WTC11 (cell line): Measurements from ENCODE around the gene PCDHGA1. TPM values are rescaled to one million over a fixed set of nuclear protein-coding genes. Genes with fewer than 3 reads are reported as not detected.
"Not testable (repeated sequence)": the region's sequence is repeated elsewhere in the genome, so short reads cannot be mapped to it uniquely, and the experiment has no call there.

ENCODE experiments used
- ATAC-seq: fragments of 200-7000 bp; cut with Tn5 transposase; 2 replicates; pipeline ENCODE4 v1.10.0; 2021; ENCODE audit warnings: mild to moderate bottlenecking, moderate library complexity
- CTCF ChIA-PET: fragments of 300-600 bp; sonication (Branson Sonifier 250); formaldehyde crosslinking; loops from one replicate; lab custom pipeline; 2021; ENCODE audit warnings: antibody characterized with exemption; lab: Charles Lee
- POLR2A ChIA-PET: fragments of 350-600 bp; sonication (Branson Sonifier 250); formaldehyde crosslinking; loops from one replicate; lab custom pipeline; 2021; ENCODE audit warnings: antibody characterized with exemption; lab: Charles Lee
- DNase-seq: peaks from one replicate; pipeline ENCODE4 v3.0.0; 2021; ENCODE audit warnings: low spot score
- H3K27ac Mint-ChIP-seq: 2 replicates; pipeline ENCODE4 v1.8.0; 2021; ENCODE audit warnings: mixed read lengths
- H3K27me3 Mint-ChIP-seq: 2 replicates; pipeline ENCODE4 v1.8.0; 2021; ENCODE audit warnings: low read depth, mild to moderate bottlenecking, moderate library complexity, mixed read lengths
- H3K36me3 Mint-ChIP-seq: 2 replicates; pipeline ENCODE4 v1.8.0; 2021; ENCODE audit warnings: mixed read lengths
- H3K4me1 Mint-ChIP-seq: 2 replicates; pipeline ENCODE4 v1.8.0; 2022; ENCODE audit warnings: mixed read lengths
- H3K4me3 Mint-ChIP-seq: 2 replicates; pipeline ENCODE4 v1.8.0; 2021; ENCODE audit warnings: mild to moderate bottlenecking, moderate library complexity, mixed read lengths
- H3K9me3 Mint-ChIP-seq: 2 replicates; pipeline ENCODE4 v1.8.0; 2021; ENCODE audit warnings: mixed read lengths
- CBFB ChIP-seq: sonication (generic); formaldehyde crosslinking; IDR thresholded peaks from 2 replicates; pipeline ENCODE4 v1.8.1; 2022; ENCODE audit warnings: mild to moderate bottlenecking, low read depth, missing genetic modification reagents
- CREB1 ChIP-seq: sonication (generic); formaldehyde crosslinking; IDR thresholded peaks from 2 replicates; pipeline ENCODE4 v1.8.0; 2023; ENCODE audit warnings: mild to moderate bottlenecking, missing genetic modification reagents
- FOXJ3 ChIP-seq: sonication (generic); formaldehyde crosslinking; IDR thresholded peaks from 2 replicates; pipeline ENCODE4 v1.9.0; 2021; ENCODE audit warnings: missing genetic modification reagents, mild to moderate bottlenecking, borderline replicate concordance
- GABPB1 ChIP-seq: sonication (generic); formaldehyde crosslinking; IDR thresholded peaks from 2 replicates; pipeline ENCODE4 v1.8.1; 2023; ENCODE audit warnings: mild to moderate bottlenecking, missing genetic modification reagents
- GTF2I ChIP-seq: fragments of 250-450 bp; sonication (Bioruptor Pico); conservative IDR thresholded peaks from 2 replicates; pipeline ENCODE4 v1.4.0; 2021; ENCODE audit warnings: mild to moderate bottlenecking
- JAZF1 ChIP-seq: fragments of 250-450 bp; sonication (Bioruptor Pico); IDR thresholded peaks from 2 replicates; pipeline ENCODE4 v1.9.0; 2021; ENCODE audit warnings: moderate library complexity, mild to moderate bottlenecking, inconsistent platforms
- NFE2L1 ChIP-seq: sonication (generic); formaldehyde crosslinking; IDR thresholded peaks from 2 replicates; pipeline ENCODE4 v1.8.1; 2023; ENCODE audit warnings: missing genetic modification reagents
- PRRX2 ChIP-seq: fragments of 250-450 bp; sonication (Bioruptor Pico); IDR thresholded peaks from 2 replicates; pipeline ENCODE4 v1.8.0; 2021; ENCODE audit warnings: mild to moderate bottlenecking
- SP1 ChIP-seq: sonication (generic); formaldehyde crosslinking; conservative IDR thresholded peaks from 2 replicates; pipeline ENCODE4 v1.8.1; 2022; ENCODE audit warnings: missing genetic modification reagents
- ZNF423 ChIP-seq: fragments of 250-450 bp; sonication (Bioruptor Pico); IDR thresholded peaks from 2 replicates; pipeline ENCODE4 v2.1.2; 2022; ENCODE audit warnings: mild to moderate bottlenecking, moderate library complexity
- total RNA-seq: library from RNA; stranded (reverse); gene quantifications from 3 replicates; pipeline ENCODE4 v1.2.3, GENCODE V29; 2021
- TF ChIP-seq, protein P1 (sequence below): sonication (generic); formaldehyde crosslinking; IDR thresholded peaks from 2 replicates; pipeline ENCODE4 v1.8.1; 2023; ENCODE audit warnings: mild to moderate bottlenecking, missing genetic modification reagents, moderate library complexity
- TF ChIP-seq, protein P2 (sequence below): sonication (generic); formaldehyde crosslinking; conservative IDR thresholded peaks from 2 replicates; pipeline ENCODE4 v1.8.1; 2022; ENCODE audit warnings: mild to moderate bottlenecking, missing genetic modification reagents
- TF ChIP-seq, protein P3 (sequence below): sonication (generic); formaldehyde crosslinking; IDR thresholded peaks from 2 replicates; pipeline ENCODE4 v1.8.0; 2022; ENCODE audit warnings: mild to moderate bottlenecking, missing genetic modification reagents
- TF ChIP-seq, protein P4 (sequence below): sonication (generic); formaldehyde crosslinking; IDR thresholded peaks from 2 replicates; pipeline ENCODE4 v1.8.1; 2022; ENCODE audit warnings: low read depth, mild to moderate bottlenecking, moderate library complexity, missing genetic modification reagents, borderline replicate concordance
- TF ChIP-seq, protein P5 (sequence below): sonication (generic); formaldehyde crosslinking; conservative IDR thresholded peaks from 2 replicates; pipeline ENCODE4 v1.8.1; 2023; ENCODE audit warnings: mild to moderate bottlenecking, low read depth, missing genetic modification reagents, moderate library complexity
- TF ChIP-seq, protein P6 (sequence below): fragments of 200-600 bp; IDR thresholded peaks from 2 replicates; pipeline ENCODE4 v1.8.0; 2022; ENCODE audit warnings: antibody characterized with exemption
- TF ChIP-seq, protein P7 (sequence below): fragments of 250-450 bp; sonication (Bioruptor Pico); IDR thresholded peaks from 2 replicates; pipeline ENCODE4 v1.8.0; 2021; ENCODE audit warnings: mild to moderate bottlenecking

Gene PCDHGA1
- total RNA-seq, 1 experiment from 2014 or later: 1.5 TPM

DNA sequence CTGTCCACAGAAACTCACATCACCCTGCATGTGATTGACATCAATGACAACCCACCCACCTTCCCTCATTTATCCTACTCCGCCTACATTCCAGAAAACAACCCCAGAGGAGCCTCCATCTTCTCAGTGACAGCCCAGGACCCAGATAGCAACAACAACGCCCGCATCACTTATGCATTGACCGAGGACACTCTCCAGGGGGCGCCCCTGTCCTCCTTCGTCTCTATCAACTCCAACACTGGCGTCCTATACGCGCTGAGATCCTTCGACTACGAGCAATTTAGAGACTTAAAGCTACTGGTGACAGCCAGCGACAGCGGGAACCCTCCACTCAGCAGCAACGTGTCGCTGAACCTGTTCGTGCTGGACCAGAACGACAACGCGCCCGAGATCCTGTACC is 15.0 kb downstream of the PCDHGA1 start:
- peaks cover 47% of the 10 kb centered on the region for H3K9me3 Mint-ChIP-seq
- H3K4me3 Mint-ChIP-seq: no peak overlapping the region
- ChIA-PET CTCF (interaction anchor here (0.7 to 4.0 kb wide), 5 partner anchors 68 to 163 kb away, joined by 4 to 22 read pairs (median 4); partner anchors contain the start of genes PCDHB10, PCDHB14, PCDHB15 and PCDHGA10), POLR2A (no interaction called here)
- peak; percentile 25; the same call in 1 of the 2 replicates for ATAC-seq
- TF ChIP-seq, protein P1, sequence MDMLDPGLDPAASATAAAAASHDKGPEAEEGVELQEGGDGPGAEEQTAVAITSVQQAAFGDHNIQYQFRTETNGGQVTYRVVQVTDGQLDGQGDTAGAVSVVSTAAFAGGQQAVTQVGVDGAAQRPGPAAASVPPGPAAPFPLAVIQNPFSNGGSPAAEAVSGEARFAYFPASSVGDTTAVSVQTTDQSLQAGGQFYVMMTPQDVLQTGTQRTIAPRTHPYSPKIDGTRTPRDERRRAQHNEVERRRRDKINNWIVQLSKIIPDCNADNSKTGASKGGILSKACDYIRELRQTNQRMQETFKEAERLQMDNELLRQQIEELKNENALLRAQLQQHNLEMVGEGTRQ (CRISPR knock-in tag): no peak
- TF ChIP-seq GTF2I (CRISPR knock-in tag): no peak
- TF ChIP-seq CBFB (CRISPR knock-in tag): no peak
- TF ChIP-seq, protein P2, sequence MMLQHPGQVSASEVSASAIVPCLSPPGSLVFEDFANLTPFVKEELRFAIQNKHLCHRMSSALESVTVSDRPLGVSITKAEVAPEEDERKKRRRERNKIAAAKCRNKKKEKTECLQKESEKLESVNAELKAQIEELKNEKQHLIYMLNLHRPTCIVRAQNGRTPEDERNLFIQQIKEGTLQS (CRISPR knock-in tag): no peak
- TF ChIP-seq, protein P3, sequence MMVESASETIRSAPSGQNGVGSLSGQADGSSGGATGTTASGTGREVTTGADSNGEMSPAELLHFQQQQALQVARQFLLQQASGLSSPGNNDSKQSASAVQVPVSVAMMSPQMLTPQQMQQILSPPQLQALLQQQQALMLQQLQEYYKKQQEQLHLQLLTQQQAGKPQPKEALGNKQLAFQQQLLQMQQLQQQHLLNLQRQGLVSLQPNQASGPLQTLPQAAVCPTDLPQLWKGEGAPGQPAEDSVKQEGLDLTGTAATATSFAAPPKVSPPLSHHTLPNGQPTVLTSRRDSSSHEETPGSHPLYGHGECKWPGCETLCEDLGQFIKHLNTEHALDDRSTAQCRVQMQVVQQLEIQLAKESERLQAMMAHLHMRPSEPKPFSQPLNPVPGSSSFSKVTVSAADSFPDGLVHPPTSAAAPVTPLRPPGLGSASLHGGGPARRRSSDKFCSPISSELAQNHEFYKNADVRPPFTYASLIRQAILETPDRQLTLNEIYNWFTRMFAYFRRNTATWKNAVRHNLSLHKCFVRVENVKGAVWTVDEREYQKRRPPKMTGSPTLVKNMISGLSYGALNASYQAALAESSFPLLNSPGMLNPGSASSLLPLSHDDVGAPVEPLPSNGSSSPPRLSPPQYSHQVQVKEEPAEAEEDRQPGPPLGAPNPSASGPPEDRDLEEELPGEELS: no peak
- TF ChIP-seq GABPB1: no peak
- TF ChIP-seq, protein P4, sequence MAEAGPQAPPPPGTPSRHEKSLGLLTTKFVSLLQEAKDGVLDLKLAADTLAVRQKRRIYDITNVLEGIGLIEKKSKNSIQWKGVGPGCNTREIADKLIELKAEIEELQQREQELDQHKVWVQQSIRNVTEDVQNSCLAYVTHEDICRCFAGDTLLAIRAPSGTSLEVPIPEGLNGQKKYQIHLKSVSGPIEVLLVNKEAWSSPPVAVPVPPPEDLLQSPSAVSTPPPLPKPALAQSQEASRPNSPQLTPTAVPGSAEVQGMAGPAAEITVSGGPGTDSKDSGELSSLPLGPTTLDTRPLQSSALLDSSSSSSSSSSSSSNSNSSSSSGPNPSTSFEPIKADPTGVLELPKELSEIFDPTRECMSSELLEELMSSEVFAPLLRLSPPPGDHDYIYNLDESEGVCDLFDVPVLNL (CRISPR knock-in tag): no peak
- TF ChIP-seq CREB1 (CRISPR knock-in tag): no peak
- TF ChIP-seq PRRX2: no peak
- no peak for TF ChIP-seq JAZF1 (CRISPR knock-in tag)
- no peak for TF ChIP-seq NFE2L1 (CRISPR knock-in tag)
- TF ChIP-seq FOXJ3: no peak
- TF ChIP-seq ZNF423 (CRISPR knock-in tag): no peak
- DNase-seq: no peak
- H3K36me3 Mint-ChIP-seq: peaks cover 45% of the 10 kb centered on the region
- H3K4me1 Mint-ChIP-seq: peaks cover 4% of the 10 kb centered on the region
- H3K27me3 Mint-ChIP-seq: no peaks in the 10 kb centered on the region
- H3K27ac Mint-ChIP-seq: no peak overlapping the region

DNA sequence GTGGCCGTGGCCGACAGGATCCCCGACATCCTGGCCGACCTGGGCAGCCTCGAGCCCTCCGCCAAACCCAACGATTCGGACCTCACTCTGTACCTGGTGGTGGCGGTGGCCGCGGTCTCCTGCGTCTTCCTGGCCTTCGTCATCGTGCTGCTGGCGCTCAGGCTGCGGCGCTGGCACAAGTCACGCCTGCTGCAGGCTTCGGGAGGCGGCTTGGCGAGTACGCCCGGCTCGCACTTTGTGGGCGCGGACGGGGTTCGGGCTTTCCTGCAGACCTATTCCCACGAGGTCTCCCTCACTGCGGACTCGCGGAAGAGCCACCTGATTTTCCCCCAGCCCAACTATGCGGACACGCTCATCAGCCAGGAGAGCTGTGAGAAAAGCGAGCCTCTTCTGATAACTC is 15.7 kb downstream of the PCDHGA1 start:
- H3K9me3 Mint-ChIP-seq: peaks cover 49% of the 10 kb centered on the region
- POLR2A ChIA-PET, H3K4me3 Mint-ChIP-seq: not testable (repeated sequence)

DNA sequence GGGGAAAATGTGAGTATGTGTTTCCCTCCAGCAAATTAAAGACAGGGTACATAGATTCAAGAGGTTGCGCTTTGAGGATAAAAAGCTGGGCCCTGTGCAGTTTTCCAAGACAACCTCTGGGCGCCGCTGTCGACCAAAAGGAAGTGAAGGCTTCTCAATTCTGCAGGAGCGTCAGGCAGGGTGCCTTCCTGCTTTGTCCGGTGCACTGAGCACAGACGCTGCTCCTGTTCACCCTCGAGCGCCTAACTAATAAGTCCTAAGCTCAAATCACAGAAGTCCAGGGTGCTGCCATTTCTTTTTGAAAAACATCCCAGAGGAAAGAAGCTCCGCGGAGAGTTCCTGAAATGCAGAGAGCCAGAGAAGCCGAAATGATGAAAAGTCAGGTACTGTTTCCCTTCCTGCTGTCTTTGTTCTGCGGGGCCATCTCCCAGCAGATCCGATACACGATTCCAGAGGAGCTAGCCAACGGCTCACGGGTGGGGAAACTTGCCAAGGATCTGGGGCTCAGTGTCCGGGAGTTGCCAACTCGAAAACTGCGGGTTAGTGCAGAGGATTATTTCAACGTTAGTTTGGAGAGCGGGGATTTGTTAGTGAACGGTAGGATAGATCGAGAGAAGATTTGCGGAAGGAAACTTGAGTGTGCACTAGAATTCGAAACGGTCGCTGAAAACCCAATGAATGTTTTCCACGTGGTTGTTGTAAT is 19.8 kb downstream of the PCDHGA1 start, which contains the start of gene PCDHGB1:
PCDHGB1 (plus strand) TSS at position 183 of the 703 bp plus-strand sequence; CDS start at position 345, 162 bp downstream.
- peak within 1 kb of the TSS; percentile 72 for H3K4me3 Mint-ChIP-seq
- H3K36me3 Mint-ChIP-seq: peaks cover 54% of the 10 kb centered on the region
- peak within 1 kb of the TSS; percentile 47; the same call in 1 of the 2 replicates for H3K27ac Mint-ChIP-seq
- POLR2A ChIA-PET: interaction anchor here (0.6 kb wide), 1 partner anchor 286 kb away, joined by 3 read pairs; no protein-coding TSS in a partner anchor
- CTCF ChIA-PET: interaction anchor here (0.7 to 3.7 kb wide), 45 partner anchors 8 to 269 kb away, joined by 3 to 27 read pairs (median 6); partner anchors contain the start of genes DIAPH1, PCDHB10, PCDHB11 and PCDHB13
- H3K4me1 Mint-ChIP-seq: peaks cover 2% of the 10 kb centered on the region
- peak; percentile 86 for DNase-seq
- H3K27me3 Mint-ChIP-seq: peaks cover 3% of the 10 kb centered on the region
- peaks cover 52% of the 10 kb centered on the region for H3K9me3 Mint-ChIP-seq
- peak; percentile 96 for ATAC-seq
- TF ChIP-seq, protein P5, sequence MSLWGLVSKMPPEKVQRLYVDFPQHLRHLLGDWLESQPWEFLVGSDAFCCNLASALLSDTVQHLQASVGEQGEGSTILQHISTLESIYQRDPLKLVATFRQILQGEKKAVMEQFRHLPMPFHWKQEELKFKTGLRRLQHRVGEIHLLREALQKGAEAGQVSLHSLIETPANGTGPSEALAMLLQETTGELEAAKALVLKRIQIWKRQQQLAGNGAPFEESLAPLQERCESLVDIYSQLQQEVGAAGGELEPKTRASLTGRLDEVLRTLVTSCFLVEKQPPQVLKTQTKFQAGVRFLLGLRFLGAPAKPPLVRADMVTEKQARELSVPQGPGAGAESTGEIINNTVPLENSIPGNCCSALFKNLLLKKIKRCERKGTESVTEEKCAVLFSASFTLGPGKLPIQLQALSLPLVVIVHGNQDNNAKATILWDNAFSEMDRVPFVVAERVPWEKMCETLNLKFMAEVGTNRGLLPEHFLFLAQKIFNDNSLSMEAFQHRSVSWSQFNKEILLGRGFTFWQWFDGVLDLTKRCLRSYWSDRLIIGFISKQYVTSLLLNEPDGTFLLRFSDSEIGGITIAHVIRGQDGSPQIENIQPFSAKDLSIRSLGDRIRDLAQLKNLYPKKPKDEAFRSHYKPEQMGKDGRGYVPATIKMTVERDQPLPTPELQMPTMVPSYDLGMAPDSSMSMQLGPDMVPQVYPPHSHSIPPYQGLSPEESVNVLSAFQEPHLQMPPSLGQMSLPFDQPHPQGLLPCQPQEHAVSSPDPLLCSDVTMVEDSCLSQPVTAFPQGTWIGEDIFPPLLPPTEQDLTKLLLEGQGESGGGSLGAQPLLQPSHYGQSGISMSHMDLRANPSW (CRISPR knock-in tag): no peak
- TF ChIP-seq, protein P6, sequence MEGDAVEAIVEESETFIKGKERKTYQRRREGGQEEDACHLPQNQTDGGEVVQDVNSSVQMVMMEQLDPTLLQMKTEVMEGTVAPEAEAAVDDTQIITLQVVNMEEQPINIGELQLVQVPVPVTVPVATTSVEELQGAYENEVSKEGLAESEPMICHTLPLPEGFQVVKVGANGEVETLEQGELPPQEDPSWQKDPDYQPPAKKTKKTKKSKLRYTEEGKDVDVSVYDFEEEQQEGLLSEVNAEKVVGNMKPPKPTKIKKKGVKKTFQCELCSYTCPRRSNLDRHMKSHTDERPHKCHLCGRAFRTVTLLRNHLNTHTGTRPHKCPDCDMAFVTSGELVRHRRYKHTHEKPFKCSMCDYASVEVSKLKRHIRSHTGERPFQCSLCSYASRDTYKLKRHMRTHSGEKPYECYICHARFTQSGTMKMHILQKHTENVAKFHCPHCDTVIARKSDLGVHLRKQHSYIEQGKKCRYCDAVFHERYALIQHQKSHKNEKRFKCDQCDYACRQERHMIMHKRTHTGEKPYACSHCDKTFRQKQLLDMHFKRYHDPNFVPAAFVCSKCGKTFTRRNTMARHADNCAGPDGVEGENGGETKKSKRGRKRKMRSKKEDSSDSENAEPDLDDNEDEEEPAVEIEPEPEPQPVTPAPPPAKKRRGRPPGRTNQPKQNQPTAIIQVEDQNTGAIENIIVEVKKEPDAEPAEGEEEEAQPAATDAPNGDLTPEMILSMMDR: peak; percentile 50
- TF ChIP-seq, protein P7, sequence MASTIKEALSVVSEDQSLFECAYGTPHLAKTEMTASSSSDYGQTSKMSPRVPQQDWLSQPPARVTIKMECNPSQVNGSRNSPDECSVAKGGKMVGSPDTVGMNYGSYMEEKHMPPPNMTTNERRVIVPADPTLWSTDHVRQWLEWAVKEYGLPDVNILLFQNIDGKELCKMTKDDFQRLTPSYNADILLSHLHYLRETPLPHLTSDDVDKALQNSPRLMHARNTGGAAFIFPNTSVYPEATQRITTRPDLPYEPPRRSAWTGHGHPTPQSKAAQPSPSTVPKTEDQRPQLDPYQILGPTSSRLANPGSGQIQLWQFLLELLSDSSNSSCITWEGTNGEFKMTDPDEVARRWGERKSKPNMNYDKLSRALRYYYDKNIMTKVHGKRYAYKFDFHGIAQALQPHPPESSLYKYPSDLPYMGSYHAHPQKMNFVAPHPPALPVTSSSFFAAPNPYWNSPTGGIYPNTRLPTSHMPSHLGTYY (CRISPR knock-in tag): no peak
- TF ChIP-seq, protein P1 (CRISPR knock-in tag): no peak
- TF ChIP-seq CBFB (CRISPR knock-in tag): no peak
- 0 out of 2 replicates have a peak, but pooled peaks have one; percentile 25 for TF ChIP-seq SP1 (CRISPR knock-in tag)

More for the DNA sequence above, 15.7 kb downstream of the PCDHGA1 start:
- peaks cover 48% of the 10 kb centered on the region for H3K36me3 Mint-ChIP-seq
- DNase-seq, H3K27me3 Mint-ChIP-seq, ATAC-seq, H3K4me1 Mint-ChIP-seq, H3K27ac Mint-ChIP-seq: not testable (repeated sequence)
- CTCF ChIA-PET: interaction anchor here (0.7 to 4.0 kb wide), 3 partner anchors 67 to 123 kb away, joined by 4 to 22 read pairs (median 8); partner anchors contain the start of genes PCDHB14, PCDHB15 and PCDHGA10
